Astrocyte of the spinal cord (primary cell): ENCODE results near the gene PCDH12.

Experiments used
- DNase-seq: peaks from one replicate; pipeline ENCODE4 v3.0.0; 2011; ENCODE audit warnings: low read depth, low spot score
- H3K4me3 ChIP-seq: 2 replicates; pipeline ENCODE4 v1.5.1; 2011; ENCODE audit warnings: low read depth, mild to moderate bottlenecking, low read length, moderate library complexity
- in situ Hi-C: cut with HindIII; loops from 2 replicates; pipeline ENCODE4 v1.10.0; 2017; ENCODE audit warnings: low sequenced_read_pairs
- TF ChIP-seq, protein P1 (sequence below): IDR thresholded peaks from 2 replicates; pipeline ENCODE4 v1.5.1; 2012; ENCODE audit warnings: low read depth, mild to moderate bottlenecking, low read length, inconsistent platforms

PCDH12 gene

DNA sequence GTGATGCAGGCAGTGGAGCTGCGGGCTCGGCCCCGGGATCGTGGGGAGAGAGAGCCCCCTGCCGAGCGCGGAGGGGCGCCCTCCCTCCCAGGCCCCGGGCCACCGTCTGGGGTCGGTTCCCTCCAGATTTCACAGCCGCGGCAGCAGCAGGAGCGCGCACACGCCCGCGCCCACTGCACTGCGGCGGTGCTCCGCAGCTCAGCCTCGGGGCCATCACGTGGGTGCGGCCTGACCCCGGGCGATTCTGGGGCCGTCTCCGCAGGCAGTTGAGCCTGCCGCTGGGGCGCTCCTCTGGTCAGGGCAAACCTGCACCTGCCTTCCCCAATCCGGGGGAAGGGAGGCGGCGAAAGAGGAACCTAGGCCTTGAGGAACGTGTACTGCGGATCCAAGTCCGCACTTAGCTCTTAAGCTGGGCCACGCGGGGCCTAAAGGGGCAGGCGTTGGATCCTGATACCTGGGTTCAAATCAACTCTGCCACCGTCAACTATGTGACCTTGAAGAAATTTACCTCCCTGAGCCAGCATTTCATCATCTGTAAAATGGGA lies 43.7 kb downstream of the PCDH12 start:
- peak overlapping the region; percentile 26 for H3K4me3 ChIP-seq
- in situ Hi-C loops, result no loop called here
- DNase-seq, result no peak
- TF ChIP-seq, protein P1, sequence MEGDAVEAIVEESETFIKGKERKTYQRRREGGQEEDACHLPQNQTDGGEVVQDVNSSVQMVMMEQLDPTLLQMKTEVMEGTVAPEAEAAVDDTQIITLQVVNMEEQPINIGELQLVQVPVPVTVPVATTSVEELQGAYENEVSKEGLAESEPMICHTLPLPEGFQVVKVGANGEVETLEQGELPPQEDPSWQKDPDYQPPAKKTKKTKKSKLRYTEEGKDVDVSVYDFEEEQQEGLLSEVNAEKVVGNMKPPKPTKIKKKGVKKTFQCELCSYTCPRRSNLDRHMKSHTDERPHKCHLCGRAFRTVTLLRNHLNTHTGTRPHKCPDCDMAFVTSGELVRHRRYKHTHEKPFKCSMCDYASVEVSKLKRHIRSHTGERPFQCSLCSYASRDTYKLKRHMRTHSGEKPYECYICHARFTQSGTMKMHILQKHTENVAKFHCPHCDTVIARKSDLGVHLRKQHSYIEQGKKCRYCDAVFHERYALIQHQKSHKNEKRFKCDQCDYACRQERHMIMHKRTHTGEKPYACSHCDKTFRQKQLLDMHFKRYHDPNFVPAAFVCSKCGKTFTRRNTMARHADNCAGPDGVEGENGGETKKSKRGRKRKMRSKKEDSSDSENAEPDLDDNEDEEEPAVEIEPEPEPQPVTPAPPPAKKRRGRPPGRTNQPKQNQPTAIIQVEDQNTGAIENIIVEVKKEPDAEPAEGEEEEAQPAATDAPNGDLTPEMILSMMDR, result peak; percentile 14

DNA sequence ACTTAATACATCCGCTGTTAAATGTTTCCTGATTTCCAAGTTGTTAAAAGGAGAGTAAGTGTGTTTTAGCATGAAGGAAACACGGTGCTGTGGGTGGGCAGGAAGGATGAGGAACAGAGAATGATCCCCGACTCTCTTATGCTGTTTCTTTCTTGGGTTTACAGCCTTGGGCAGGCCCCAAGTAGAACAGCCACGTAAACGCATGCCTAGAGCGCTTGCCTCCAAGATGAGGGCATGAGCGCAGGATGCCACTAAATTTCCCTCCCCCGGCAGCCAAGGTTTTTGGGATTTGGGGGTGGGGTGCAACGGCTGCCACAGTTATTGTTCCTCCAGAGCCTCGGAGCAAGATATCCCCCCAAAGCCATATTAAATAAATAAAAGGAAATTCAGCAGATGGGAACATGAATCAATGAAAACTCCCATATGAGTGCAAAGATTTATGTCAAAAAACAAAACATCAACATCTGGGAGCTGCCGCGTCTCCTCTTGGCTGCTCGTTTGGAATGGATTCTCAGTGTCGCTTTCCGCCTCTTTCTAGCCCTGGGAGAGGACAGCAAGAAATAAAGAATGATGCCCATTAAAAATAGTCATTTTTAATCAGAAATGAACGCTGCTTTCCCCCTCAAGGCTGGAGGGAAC lies 44.3 kb downstream of the PCDH12 start:
- in situ Hi-C loops, result no loop called here
- TF ChIP-seq, protein P1, result no peak
- peak overlapping the region; percentile 26 for H3K4me3 ChIP-seq
- DNase-seq, result no peak

DNA sequence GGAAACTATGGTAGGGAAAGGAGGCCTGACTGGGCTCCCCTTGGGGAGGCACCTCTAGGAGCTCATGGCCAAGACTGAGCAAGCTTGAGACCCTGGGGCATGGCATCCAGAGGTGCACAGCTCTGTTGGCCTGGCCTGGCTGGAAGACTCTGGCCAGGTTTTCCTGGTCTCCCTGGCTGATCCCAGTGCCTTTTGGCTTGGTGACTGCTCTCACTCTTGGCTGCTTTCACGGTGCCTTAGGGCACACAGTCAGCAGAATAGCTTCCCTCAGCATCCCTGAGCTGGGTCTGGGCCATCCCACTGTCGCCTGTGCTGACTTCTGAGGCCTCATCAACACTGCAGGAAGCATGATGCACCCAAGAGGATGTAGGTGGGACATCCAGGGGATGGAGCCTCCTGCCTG lies 47.7 kb downstream of the PCDH12 start:
- in situ Hi-C loops, result no loop called here
- DNase-seq, result no peak
- TF ChIP-seq, protein P1, result no peak

GRCh38 chr5:141909212-141909611 lies 48.8 kb downstream of the PCDH12 start:
- in situ Hi-C loops, result no loop called here
- no peak overlapping the region for H3K4me3 ChIP-seq
- DNase-seq, result no peak
- TF ChIP-seq, protein P1, result no peak

More for the DNA sequence above, 47.7 kb downstream of the PCDH12 start:
- no peak overlapping the region for H3K4me3 ChIP-seq

DNA sequence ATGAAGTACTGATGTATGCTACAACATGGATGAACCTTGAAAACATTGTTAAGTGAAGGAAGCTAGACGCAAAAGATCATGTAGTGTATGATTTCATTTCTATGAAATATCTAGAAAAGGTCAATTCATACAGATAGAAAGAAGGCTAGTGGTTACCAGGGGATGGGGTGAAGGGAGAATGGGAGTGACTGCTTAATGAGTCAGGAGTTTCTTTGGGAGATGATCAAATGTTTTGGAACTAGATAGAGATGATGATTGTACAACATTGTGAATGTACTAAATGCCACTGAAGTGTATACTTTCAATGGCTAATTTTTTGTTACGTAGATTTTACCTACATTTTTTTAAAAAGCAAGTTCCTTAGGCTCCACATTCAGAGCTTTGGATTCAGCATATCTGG lies 49.2 kb downstream of the PCDH12 start:
- no peak for DNase-seq
- TF ChIP-seq, protein P1, result no peak
- H3K4me3 ChIP-seq, result no peak overlapping the region
- in situ Hi-C loops, result no loop called here

DNA sequence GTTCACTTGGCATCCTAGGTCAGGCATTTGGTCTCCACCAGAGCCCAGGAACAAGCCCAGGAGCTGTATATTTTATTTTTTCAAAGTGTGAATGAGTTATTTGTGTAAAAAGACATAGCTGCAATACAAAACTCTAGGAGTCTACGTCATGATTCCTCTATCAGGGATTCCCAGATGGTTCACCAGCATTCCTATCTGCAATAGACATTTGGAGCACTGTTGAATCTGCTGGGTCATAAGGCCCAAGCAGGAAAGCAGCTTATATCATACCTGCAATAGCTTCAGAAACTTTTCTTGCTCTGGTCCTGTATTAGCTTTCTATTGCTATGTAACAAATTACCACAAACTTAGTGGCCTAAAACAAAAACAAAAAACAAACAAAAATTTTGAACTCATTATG lies 51.0 kb downstream of the PCDH12 start:
- no peak overlapping the region for H3K4me3 ChIP-seq
- no peak for DNase-seq
- in situ Hi-C loops, result no loop called here
- TF ChIP-seq, protein P1, result no peak
